Measurements from ENCODE around the gene LEKR1. TPM values are rescaled to one million over a fixed set of nuclear protein-coding genes. Genes with fewer than 3 reads are reported as not detected.

LEKR1 gene
- total and polyA plus RNA-seq, 7 donors = 0.12 to 0.79 (median 0.32) TPM; not detected in 2

- Histone ChIP-seq H3K27ac (no peak overlapping the region), H3K27me3 (ENCODE audit: insufficient read depth in 3 of 3, low read length in 2 of 3) (no peaks in the 10 kb centered on the region), H3K4me1 (no peaks in the 10 kb centered on the region), H3K9me3 (no peaks in the 10 kb centered on the region), H3K36me3 (ENCODE audit: insufficient read depth in 1 of 2, low read depth in 1 of 2) (no peaks in the 10 kb centered on the region), H3K4me3 (no peak overlapping the region)
- ATAC-seq (no peak), DNase-seq (no peak)
- no peak for TF ChIP-seq CTCF (IDR thresholded peaks at IDR 0.05)
- 98 to 100% (median 100%) methylated on average over 2 of the region's 2 CpGs for WGBS, 3 donors
- intact Hi-C loops (cut with DNase I) = loop anchor here in 1 of 2 donors (10.0 kb wide), 1 partner anchor 917 kb away; no protein-coding TSS in a partner anchor
Measured at GRCh38 chr3:157071744-157072525, 245.8 kb downstream of the LEKR1 start.

- ATAC-seq (no peak), DNase-seq (no peak)
- H3K36me3 ChIP-seq (ENCODE audit: insufficient read depth in 1 of 2, low read depth in 1 of 2) = no peaks in the 10 kb centered on the region
- no peaks in the 10 kb centered on the region for H3K9me3 ChIP-seq
- no peak overlapping the region for H3K27ac ChIP-seq
- no peak for TF ChIP-seq CTCF (IDR thresholded peaks at IDR 0.05)
- H3K27me3 ChIP-seq (ENCODE audit: insufficient read depth in 3 of 3, low read length in 2 of 3) = no peaks in the 10 kb centered on the region
- 48 to 60% (median 51%) methylated on average over 4 of the region's 4 CpGs for WGBS, 3 donors
- intact Hi-C loops (cut with DNase I) = loop anchor here in 1 of 2 donors (10.0 kb wide), 1 partner anchor 919 kb away; no protein-coding TSS in a partner anchor
- no peak overlapping the region for H3K4me3 ChIP-seq
- no peaks in the 10 kb centered on the region for H3K4me1 ChIP-seq
Measured at GRCh38 chr3:157073810-157074209, 247.7 kb downstream of the LEKR1 start.

- intact Hi-C loops (cut with DNase I) = loop anchor here in 1 of 2 donors (10.0 kb wide), 1 partner anchor 920 kb away; no protein-coding TSS in a partner anchor
- no peak for DNase-seq
- H3K27me3 ChIP-seq (ENCODE audit: insufficient read depth in 3 of 3, low read length in 2 of 3) = no peaks in the 10 kb centered on the region
- WGBS, 3 donors = 65 to 85% (median 74%) methylated on average over 3 of the region's 3 CpGs
- H3K4me3 ChIP-seq = no peak overlapping the region
- H3K27ac ChIP-seq = no peak overlapping the region
- H3K9me3 ChIP-seq = no peaks in the 10 kb centered on the region
- no peaks in the 10 kb centered on the region for H3K36me3 ChIP-seq (ENCODE audit: insufficient read depth in 1 of 2, low read depth in 1 of 2)
- no peak for TF ChIP-seq CTCF (IDR thresholded peaks at IDR 0.05)
- H3K4me1 ChIP-seq = no peaks in the 10 kb centered on the region
- no peak for ATAC-seq
Measured at GRCh38 chr3:157074490-157074889, 248.3 kb downstream of the LEKR1 start.

GRCh38 chr3:157074981-157075380, 248.8 kb downstream of the LEKR1 start:
- DNase-seq (no peak), ATAC-seq (no peak)
- Histone ChIP-seq H3K36me3 (ENCODE audit: insufficient read depth in 1 of 2, low read depth in 1 of 2) (no peaks in the 10 kb centered on the region), H3K9me3 (no peaks in the 10 kb centered on the region), H3K4me3 (no peak overlapping the region), H3K27ac (no peak overlapping the region), H3K27me3 (ENCODE audit: insufficient read depth in 3 of 3, low read length in 2 of 3) (no peaks in the 10 kb centered on the region), H3K4me1 (no peaks in the 10 kb centered on the region)
- 92 to 95% (median 94%) methylated on average over 2 of the region's 2 CpGs for WGBS, 3 donors
- intact Hi-C loops (cut with DNase I) = loop anchor here in 1 of 2 donors (10.0 kb wide), 1 partner anchor 920 kb away; no protein-coding TSS in a partner anchor
- TF ChIP-seq CTCF (IDR thresholded peaks at IDR 0.05) = no peak

Measured in psoas muscle (tissue), 8 donors.